Bronchial epithelial cell (primary cell): ENCODE measurements around the gene TNFRSF19. TPM values are rescaled to one million over a fixed set of nuclear protein-coding genes. Genes with fewer than 3 reads are reported as not detected.

ENCODE experiments used
- DNase-seq: peaks from one replicate; pipeline ENCODE4 v3.0.0-alpha.2; 2010; ENCODE audit warnings: low read depth
- FAIRE-seq: peaks from 2 replicates; lab custom pipeline; 2011; peaks lifted over from hg19 to GRCh38; lab: Jason Lieb, UNC
- H3K27me3 ChIP-seq: 2 replicates; pipeline ENCODE4 v1.5.1; 2011; ENCODE audit warnings: low read length; ENCODE audit not compliant: control insufficient read depth, insufficient read depth
- H3K36me3 ChIP-seq: 2 replicates; pipeline ENCODE4 v1.5.1; 2011; ENCODE audit warnings: low read length; ENCODE audit not compliant: control insufficient read depth, insufficient read depth
- H3K4me3 ChIP-seq: 2 replicates; pipeline ENCODE4 v1.5.1; 2011; ENCODE audit warnings: mild to moderate bottlenecking, low read depth, low read length, control low read depth
- total RNA-seq: library from RNA; depleted of rRNA; stranded (reverse); fragments of >200 nt; gene quantifications from 2 replicates; pipeline ENCODE4 v1.2.1, GENCODE V29; 2014
- TF ChIP-seq, protein P1 (sequence below): IDR thresholded peaks from 2 replicates; pipeline ENCODE4 v1.5.1; 2011; ENCODE audit warnings: mild to moderate bottlenecking, moderate library complexity, low read length, control low read depth, inconsistent platforms; ENCODE audit not compliant: insufficient read depth, severe bottlenecking

Gene TNFRSF19
- total RNA-seq, 1 donor from 2014 or later, result 1.3 TPM

- no peak for FAIRE-seq
- TF ChIP-seq, protein P1, sequence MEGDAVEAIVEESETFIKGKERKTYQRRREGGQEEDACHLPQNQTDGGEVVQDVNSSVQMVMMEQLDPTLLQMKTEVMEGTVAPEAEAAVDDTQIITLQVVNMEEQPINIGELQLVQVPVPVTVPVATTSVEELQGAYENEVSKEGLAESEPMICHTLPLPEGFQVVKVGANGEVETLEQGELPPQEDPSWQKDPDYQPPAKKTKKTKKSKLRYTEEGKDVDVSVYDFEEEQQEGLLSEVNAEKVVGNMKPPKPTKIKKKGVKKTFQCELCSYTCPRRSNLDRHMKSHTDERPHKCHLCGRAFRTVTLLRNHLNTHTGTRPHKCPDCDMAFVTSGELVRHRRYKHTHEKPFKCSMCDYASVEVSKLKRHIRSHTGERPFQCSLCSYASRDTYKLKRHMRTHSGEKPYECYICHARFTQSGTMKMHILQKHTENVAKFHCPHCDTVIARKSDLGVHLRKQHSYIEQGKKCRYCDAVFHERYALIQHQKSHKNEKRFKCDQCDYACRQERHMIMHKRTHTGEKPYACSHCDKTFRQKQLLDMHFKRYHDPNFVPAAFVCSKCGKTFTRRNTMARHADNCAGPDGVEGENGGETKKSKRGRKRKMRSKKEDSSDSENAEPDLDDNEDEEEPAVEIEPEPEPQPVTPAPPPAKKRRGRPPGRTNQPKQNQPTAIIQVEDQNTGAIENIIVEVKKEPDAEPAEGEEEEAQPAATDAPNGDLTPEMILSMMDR, result no peak
- DNase-seq, result no peak
- Histone ChIP-seq H3K27me3 (no peaks in the 10 kb centered on the region), H3K4me3 (no peak overlapping the region), H3K36me3 (no peaks in the 10 kb centered on the region)
These were observed 67.6 kb downstream of the TNFRSF19 start for GRCh38 chr13:23637829-23638228.

DNA sequence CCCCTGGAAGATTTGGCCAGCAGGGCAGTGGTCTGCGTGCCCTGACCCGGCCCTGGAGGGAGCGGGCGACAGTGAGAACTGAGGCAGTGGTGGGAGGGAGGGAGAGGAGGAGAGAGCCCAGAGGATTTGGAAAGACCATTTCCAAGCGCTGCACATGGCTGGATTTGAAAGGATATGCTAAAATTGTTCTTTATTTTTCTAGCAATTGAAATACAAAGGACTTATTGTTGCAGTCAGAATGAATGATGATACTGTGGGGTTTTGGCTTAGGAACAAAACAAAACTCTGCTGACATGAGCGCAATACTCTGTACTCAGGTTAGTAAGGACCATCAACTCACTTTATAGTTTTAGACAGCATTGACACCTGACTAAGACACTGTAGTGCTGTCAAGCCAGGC is 69.5 kb downstream of the TNFRSF19 start:
- no peaks in the 10 kb centered on the region for H3K27me3 ChIP-seq
- no peaks in the 10 kb centered on the region for H3K36me3 ChIP-seq
- DNase-seq (no peak), FAIRE-seq (no peak)
- H3K4me3 ChIP-seq, result no peak overlapping the region
- TF ChIP-seq, protein P1, result no peak

GRCh38 chr13:23642110-23642509 is 71.9 kb downstream of the TNFRSF19 start:
- TF ChIP-seq, protein P1, result no peak
- no peaks in the 10 kb centered on the region for H3K36me3 ChIP-seq
- FAIRE-seq, result no peak
- no peak overlapping the region for H3K4me3 ChIP-seq
- peak; percentile 56 for DNase-seq
- H3K27me3 ChIP-seq, result no peaks in the 10 kb centered on the region

GRCh38 chr13:23643338-23644125 is 73.3 kb downstream of the TNFRSF19 start:
- H3K4me3 ChIP-seq, result no peak overlapping the region
- peak; percentile 33 for DNase-seq
- FAIRE-seq, result no peak
- H3K27me3 ChIP-seq, result no peaks in the 10 kb centered on the region
- H3K36me3 ChIP-seq, result no peaks in the 10 kb centered on the region
- TF ChIP-seq, protein P1, result no peak

DNA sequence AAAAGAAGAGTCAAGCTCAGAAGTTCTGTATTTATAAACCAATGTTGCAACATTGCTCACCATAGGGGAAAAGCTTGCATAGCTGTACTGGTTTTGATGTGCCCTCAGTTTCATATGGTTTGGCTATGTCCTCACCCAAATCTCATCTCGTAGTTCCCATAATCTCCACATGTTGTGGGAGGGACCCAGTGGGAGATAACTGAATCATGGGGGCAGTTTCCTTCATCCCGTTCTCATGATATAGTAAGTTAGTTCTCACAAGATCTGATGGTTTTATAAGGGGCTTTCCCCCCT is 73.9 kb downstream of the TNFRSF19 start:
- Histone ChIP-seq H3K27me3 (no peaks in the 10 kb centered on the region), H3K36me3 (no peaks in the 10 kb centered on the region), H3K4me3 (no peak overlapping the region)
- no peak for FAIRE-seq
- TF ChIP-seq, protein P1, result no peak
- DNase-seq, result no peak
